CD4-positive, alpha-beta T cell treated with Interleukin-15 for 4 hours (primary cell): ENCODE data around the gene IQGAP2.
A peak's percentile ranks its signal among the peaks of the same experiment; 100 is the strongest.

Experiments used
- DNase-seq: peaks from one replicate; pipeline ENCODE4 v3.0.0-alpha.2; 2020; ENCODE audit warnings: low spot score

IQGAP2 gene

GRCh38 chr5:76385540-76385939 lies 17.5 kb upstream of the IQGAP2 start:
- DNase-seq = no peak

- no peak for DNase-seq
Observed at GRCh38 chr5:76386360-76386759, 16.7 kb upstream of the IQGAP2 start.

- DNase-seq = no peak
Observed at GRCh38 chr5:76388236-76388635, 14.8 kb upstream of the IQGAP2 start.

GRCh38 chr5:76388791-76389512 lies 14.1 kb upstream of the IQGAP2 start:
- no peak for DNase-seq

- no peak for DNase-seq
Observed at GRCh38 chr5:76389513-76390154, 13.5 kb upstream of the IQGAP2 start.

- no peak for DNase-seq
Observed at GRCh38 chr5:76391014-76391413, 12.1 kb upstream of the IQGAP2 start.

- DNase-seq = peak; percentile 37
Observed at GRCh38 chr5:76393035-76393680, 9.9 kb upstream of the IQGAP2 start.

- no peak for DNase-seq
Observed at GRCh38 chr5:76397200-76397599, 5.9 kb upstream of the IQGAP2 start.

GRCh38 chr5:76399268-76399667 lies 3.8 kb upstream of the IQGAP2 start:
- no peak for DNase-seq

GRCh38 chr5:76400466-76400865 lies 2.6 kb upstream of the IQGAP2 start:
- DNase-seq = no peak

- DNase-seq = peak; percentile 41
Observed at GRCh38 chr5:76401801-76402250, 1.3 kb upstream of the IQGAP2 start.

- DNase-seq = peak; percentile 85
Observed at GRCh38 chr5:76402251-76402885, 717 bp upstream of the IQGAP2 start.

GRCh38 chr5:76403766-76404222 lies 709 bp downstream of the IQGAP2 start:
- DNase-seq = peak; percentile 68

GRCh38 chr5:76404223-76405211 lies 1.4 kb downstream of the IQGAP2 start:
- DNase-seq = peak; percentile 79

- no peak for DNase-seq
Observed at GRCh38 chr5:76406014-76406413, 2.9 kb downstream of the IQGAP2 start.

- no peak for DNase-seq
Observed at GRCh38 chr5:76406673-76407072, 3.6 kb downstream of the IQGAP2 start.

- no peak for DNase-seq
Observed at GRCh38 chr5:76408104-76408654, 5.1 kb downstream of the IQGAP2 start.

- no peak for DNase-seq
Observed at GRCh38 chr5:76412511-76412910, 9.4 kb downstream of the IQGAP2 start.

GRCh38 chr5:76413746-76414145 lies 10.7 kb downstream of the IQGAP2 start:
- no peak for DNase-seq

GRCh38 chr5:76414788-76415187 lies 11.7 kb downstream of the IQGAP2 start:
- DNase-seq = no peak

GRCh38 chr5:76415855-76416254 lies 12.8 kb downstream of the IQGAP2 start:
- DNase-seq = no peak
